GM12865 (cell line): Measurements from ENCODE around the gene TCF7L2.

ENCODE experiments used
- DNase-seq: peaks from one replicate; pipeline ENCODE4 v3.0.0; 2010; ENCODE audit warnings: low read depth
- H3K4me3 ChIP-seq: 2 replicates; pipeline ENCODE4 v1.5.1; 2011; ENCODE audit warnings: mild to moderate bottlenecking, low read depth, low read length, control low read depth
- TF ChIP-seq, protein P1 (sequence below): IDR thresholded peaks from 2 replicates; pipeline ENCODE4 v1.5.1; 2011; ENCODE audit warnings: low read length, control low read depth, low read depth, inconsistent platforms; ENCODE audit not compliant: insufficient read depth; ENCODE audit errors: missing control alignments

TCF7L2 gene

GRCh38 chr10:113037218-113037617, 87.2 kb downstream of the TCF7L2 start:
- no peak for DNase-seq
- no peak overlapping the region for H3K4me3 ChIP-seq

DNA sequence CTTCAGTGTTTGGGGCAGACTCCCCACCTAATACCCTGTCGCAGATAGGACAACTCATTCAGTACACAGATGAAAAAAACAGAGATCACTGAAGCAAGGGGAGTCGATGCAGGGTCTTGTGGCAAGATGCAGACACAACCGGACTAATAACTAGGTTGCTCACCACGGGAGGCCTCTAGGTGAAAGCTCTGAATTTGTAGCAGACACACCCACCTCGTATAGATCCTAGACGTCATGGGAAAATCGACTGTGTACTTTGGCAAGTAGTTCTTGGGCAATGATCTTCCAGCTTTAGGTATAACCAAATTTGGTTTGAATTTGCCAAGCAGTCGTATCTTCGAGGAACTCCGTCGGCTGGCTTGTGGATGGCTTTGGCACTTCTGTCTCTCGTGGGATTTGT, 88.1 kb downstream of the TCF7L2 start:
- TF ChIP-seq, protein P1, sequence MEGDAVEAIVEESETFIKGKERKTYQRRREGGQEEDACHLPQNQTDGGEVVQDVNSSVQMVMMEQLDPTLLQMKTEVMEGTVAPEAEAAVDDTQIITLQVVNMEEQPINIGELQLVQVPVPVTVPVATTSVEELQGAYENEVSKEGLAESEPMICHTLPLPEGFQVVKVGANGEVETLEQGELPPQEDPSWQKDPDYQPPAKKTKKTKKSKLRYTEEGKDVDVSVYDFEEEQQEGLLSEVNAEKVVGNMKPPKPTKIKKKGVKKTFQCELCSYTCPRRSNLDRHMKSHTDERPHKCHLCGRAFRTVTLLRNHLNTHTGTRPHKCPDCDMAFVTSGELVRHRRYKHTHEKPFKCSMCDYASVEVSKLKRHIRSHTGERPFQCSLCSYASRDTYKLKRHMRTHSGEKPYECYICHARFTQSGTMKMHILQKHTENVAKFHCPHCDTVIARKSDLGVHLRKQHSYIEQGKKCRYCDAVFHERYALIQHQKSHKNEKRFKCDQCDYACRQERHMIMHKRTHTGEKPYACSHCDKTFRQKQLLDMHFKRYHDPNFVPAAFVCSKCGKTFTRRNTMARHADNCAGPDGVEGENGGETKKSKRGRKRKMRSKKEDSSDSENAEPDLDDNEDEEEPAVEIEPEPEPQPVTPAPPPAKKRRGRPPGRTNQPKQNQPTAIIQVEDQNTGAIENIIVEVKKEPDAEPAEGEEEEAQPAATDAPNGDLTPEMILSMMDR = no peak
- DNase-seq = no peak
- H3K4me3 ChIP-seq = no peak overlapping the region

More at GRCh38 chr10:113037218-113037617, 87.2 kb downstream of the TCF7L2 start:
- TF ChIP-seq, protein P1 = no peak

DNA sequence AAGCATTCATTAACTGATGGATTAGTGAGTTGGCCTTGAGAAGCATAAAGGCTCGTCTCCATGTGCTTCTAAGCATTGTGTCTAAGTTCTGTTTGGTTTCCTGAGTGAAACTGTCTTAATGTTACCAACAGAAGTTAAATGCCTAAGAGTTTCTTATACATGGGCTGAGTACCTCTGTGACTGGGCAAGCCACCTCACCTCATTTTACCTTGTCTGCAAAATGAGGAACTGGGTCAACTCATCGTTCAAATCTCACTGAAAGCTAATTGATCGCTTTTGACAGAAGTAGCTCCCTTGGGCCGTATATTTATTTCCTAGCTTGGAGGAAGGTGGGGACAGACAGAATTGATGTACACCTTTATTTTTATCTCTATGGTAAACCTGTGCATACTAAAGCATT, 88.9 kb downstream of the TCF7L2 start:
- H3K4me3 ChIP-seq = no peak overlapping the region
- TF ChIP-seq, protein P1 = no peak
- DNase-seq = no peak

- TF ChIP-seq, protein P1 = no peak
- DNase-seq = no peak
These were observed 91.3 kb downstream of the TCF7L2 start for GRCh38 chr10:113041324-113041723.

DNA sequence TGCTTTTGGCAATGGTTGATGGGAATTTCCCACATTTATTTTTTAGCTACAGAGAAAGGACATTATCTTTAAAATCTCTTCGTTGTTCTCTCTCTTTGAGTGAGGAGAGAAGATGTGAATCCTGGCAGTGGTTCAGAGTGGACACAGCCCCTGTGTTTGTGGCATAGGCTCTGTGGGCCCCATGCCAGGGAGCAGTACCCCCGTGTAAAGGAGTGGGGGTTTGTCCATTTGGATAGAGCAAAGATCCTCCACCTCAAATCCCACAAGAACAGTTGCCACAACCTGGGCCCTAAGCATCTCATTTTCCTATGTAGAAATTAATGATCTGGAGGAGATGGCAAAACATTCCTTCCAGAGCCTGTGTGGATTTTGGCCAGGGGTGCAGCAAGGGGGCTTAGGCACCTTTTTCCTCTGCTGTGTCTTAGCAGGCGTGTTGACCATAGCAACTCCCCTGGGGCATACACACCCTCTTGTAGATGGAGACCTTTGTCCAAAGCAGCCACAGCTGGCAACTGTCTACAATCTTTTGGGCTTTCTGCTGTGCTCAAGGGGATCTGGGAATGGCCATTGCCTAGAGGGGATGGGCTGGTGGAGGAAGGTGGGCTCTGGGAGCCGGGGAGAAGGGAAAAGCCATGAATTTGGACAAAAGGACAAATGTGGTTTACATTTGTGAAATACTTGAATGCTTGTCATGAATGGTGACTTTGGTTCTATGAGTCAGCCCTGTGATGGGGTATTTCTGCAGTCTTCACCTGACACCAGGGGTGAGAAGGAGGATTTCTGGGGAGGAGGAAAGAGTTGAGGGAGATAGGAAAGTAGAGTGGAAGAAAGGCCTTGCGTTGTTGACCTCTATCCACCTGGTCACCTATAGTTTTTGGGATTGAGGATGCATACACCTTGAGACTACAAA, 92.0 kb downstream of the TCF7L2 start:
- DNase-seq = no peak
- no peak overlapping the region for H3K4me3 ChIP-seq
- TF ChIP-seq, protein P1 = no peak

More at GRCh38 chr10:113041324-113041723, 91.3 kb downstream of the TCF7L2 start:
- no peak overlapping the region for H3K4me3 ChIP-seq

GRCh38 chr10:113042868-113043267, 92.8 kb downstream of the TCF7L2 start:
- DNase-seq = no peak
- TF ChIP-seq, protein P1 = no peak
- H3K4me3 ChIP-seq = no peak overlapping the region
